Coronary artery (tissue), 2 donors: Measurements from ENCODE around the gene CD53.

Experiments used
- DNase-seq: peaks from one replicate; pipeline ENCODE4 v3.0.0-alpha.2; 2017; ENCODE audit warnings: low spot score
- H3K27ac ChIP-seq, 2 donors: fragments of 200-600 bp; sonication (generic); one replicate each; pipeline ENCODE4 v1.5.1; 2016 to 2019
- H3K4me3 ChIP-seq: fragments of 200-600 bp; sonication (generic); 2 replicates; pipeline ENCODE4 v1.5.1; 2016; ENCODE audit warnings: mild to moderate bottlenecking, moderate library complexity
- CTCF ChIP-seq: fragments of 200-600 bp; sonication (generic); IDR thresholded peaks from one replicate; pipeline ENCODE4 v1.5.1; 2019; ENCODE audit warnings: antibody characterized with exemption

CD53 gene

GRCh38 chr1:110899458-110899843 lies 26.5 kb downstream of the CD53 start:
- DNase-seq, result no peak
- Histone ChIP-seq H3K27ac (no peak overlapping the region), H3K4me3 (no peak overlapping the region)
- TF ChIP-seq CTCF, result no peak

GRCh38 chr1:110902820-110903463 lies 30.0 kb downstream of the CD53 start:
- no peak for TF ChIP-seq CTCF
- no peak overlapping the region for H3K4me3 ChIP-seq
- H3K27ac ChIP-seq, result no peak overlapping the region
- DNase-seq, result no peak

GRCh38 chr1:110903853-110904500 lies 31.0 kb downstream of the CD53 start:
- Histone ChIP-seq H3K4me3 (no peak overlapping the region), H3K27ac (no peak overlapping the region)
- DNase-seq, result no peak
- TF ChIP-seq CTCF, result no peak

- Histone ChIP-seq H3K27ac (no peak overlapping the region), H3K4me3 (no peak overlapping the region)
- DNase-seq, result no peak
- TF ChIP-seq CTCF, result no peak
These were observed 39.8 kb downstream of the CD53 start for GRCh38 chr1:110912784-110913183.

- Histone ChIP-seq H3K27ac (no peak overlapping the region), H3K4me3 (no peak overlapping the region)
- no peak for TF ChIP-seq CTCF
- no peak for DNase-seq
These were observed 41.7 kb downstream of the CD53 start for GRCh38 chr1:110914676-110915075.

GRCh38 chr1:110915804-110916203 lies 42.9 kb downstream of the CD53 start:
- DNase-seq, result no peak
- Histone ChIP-seq H3K27ac (no peak overlapping the region), H3K4me3 (no peak overlapping the region)
- no peak for TF ChIP-seq CTCF

- Histone ChIP-seq H3K27ac (no peak overlapping the region), H3K4me3 (no peak overlapping the region)
- no peak for DNase-seq
- TF ChIP-seq CTCF, result no peak
These were observed 43.3 kb downstream of the CD53 start for GRCh38 chr1:110916274-110916668.
